ENCODE results near the gene CDCP1.

GRCh38 chr3:45168451-45168850 lies 22.3 kb upstream of the CDCP1 start:
- TF ChIP-seq POLR2A (IDR thresholded peaks at IDR 0.05; ENCODE audit: low read length) (no peak), GATA1 (IDR thresholded peaks at IDR 0.05; ENCODE audit: low read depth, low read length) (no peak)
